ENCODE results near the gene FOXI1.

GRCh38 chr5:170154297-170154696, 48.6 kb downstream of the FOXI1 start:
- TF ChIP-seq CTCF (IDR thresholded peaks at IDR 0.05 in 4 of 5, conservative IDR thresholded peaks at IDR 0.05 in 1 of 5) (no peak), POLR2A (IDR thresholded peaks at IDR 0.05) (no peak)
